Hepatocyte (in vitro differentiated cells): Measurements from ENCODE around the gene EML4.

Source experiments
- EZH2 ChIP-seq: fragments of 200-600 bp; sonication (generic); IDR thresholded peaks from 2 replicates; pipeline ENCODE4 v1.6.1; 2016; ENCODE audit warnings: antibody characterized with exemption, mild to moderate bottlenecking, borderline replicate concordance
- EZH2phosphoT487 ChIP-seq: fragments of 200-600 bp; sonication (generic); IDR thresholded peaks from one replicate; pipeline ENCODE4 v1.6.1; 2018; ENCODE audit warnings: antibody characterized with exemption, mild to moderate bottlenecking, low read depth, moderate library complexity; ENCODE audit not compliant: unreplicated experiment, severe bottlenecking
- TF ChIP-seq, protein P1 (sequence below): fragments of 200-600 bp; sonication (generic); IDR thresholded peaks from 2 replicates; pipeline ENCODE4 v1.5.1; 2016; ENCODE audit warnings: antibody characterized with exemption, mild to moderate bottlenecking; ENCODE audit not compliant: poor library complexity

DNA sequence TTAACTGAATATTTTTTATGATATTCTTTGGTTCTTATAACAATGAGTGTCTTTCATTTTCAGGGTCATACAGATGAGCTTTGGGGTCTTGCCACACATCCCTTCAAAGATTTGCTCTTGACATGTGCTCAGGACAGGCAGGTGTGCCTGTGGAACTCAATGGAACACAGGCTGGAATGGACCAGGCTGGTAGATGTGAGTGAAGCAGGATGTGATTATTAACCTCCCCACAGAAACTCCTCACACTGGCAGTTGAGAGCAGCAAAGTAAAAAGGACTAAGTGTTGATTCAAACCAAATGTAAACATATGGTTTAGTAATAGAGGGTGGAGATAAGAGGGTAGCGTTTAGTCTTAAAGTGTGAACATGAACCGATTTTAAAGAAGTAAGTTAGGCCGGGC lies 134.1 kb downstream of the EML4 start:
- no peak for TF ChIP-seq EZH2
- TF ChIP-seq, protein P1, sequence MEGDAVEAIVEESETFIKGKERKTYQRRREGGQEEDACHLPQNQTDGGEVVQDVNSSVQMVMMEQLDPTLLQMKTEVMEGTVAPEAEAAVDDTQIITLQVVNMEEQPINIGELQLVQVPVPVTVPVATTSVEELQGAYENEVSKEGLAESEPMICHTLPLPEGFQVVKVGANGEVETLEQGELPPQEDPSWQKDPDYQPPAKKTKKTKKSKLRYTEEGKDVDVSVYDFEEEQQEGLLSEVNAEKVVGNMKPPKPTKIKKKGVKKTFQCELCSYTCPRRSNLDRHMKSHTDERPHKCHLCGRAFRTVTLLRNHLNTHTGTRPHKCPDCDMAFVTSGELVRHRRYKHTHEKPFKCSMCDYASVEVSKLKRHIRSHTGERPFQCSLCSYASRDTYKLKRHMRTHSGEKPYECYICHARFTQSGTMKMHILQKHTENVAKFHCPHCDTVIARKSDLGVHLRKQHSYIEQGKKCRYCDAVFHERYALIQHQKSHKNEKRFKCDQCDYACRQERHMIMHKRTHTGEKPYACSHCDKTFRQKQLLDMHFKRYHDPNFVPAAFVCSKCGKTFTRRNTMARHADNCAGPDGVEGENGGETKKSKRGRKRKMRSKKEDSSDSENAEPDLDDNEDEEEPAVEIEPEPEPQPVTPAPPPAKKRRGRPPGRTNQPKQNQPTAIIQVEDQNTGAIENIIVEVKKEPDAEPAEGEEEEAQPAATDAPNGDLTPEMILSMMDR = no peak
- no peak for TF ChIP-seq EZH2phosphoT487
